Fibroblast of lung (primary cell): ENCODE measurements around the gene CD5L. TPM values are rescaled to one million over a fixed set of nuclear protein-coding genes. Genes with fewer than 3 reads are reported as not detected.

ENCODE experiments used
- DNase-seq, 2 donors: peaks; one replicate each; pipeline versions ENCODE4 v3.0.0 to v3.0.0-alpha.2; 2010; ENCODE audit warnings: low read depth in 2 of 2
- H2AFZ ChIP-seq: 2 replicates; pipeline ENCODE4 v1.5.1; 2012; ENCODE audit warnings: low read length, control low read depth, inconsistent platforms
- H3K27ac ChIP-seq: 2 replicates; pipeline ENCODE4 v1.5.1; 2011; ENCODE audit warnings: low read length, control low read depth; ENCODE audit not compliant: insufficient read depth
- H3K27me3 ChIP-seq: 2 replicates; pipeline ENCODE4 v1.5.1; 2011; ENCODE audit warnings: mild to moderate bottlenecking, low read length; ENCODE audit not compliant: control insufficient read depth, insufficient read depth
- H3K36me3 ChIP-seq: 2 replicates; pipeline ENCODE4 v1.5.1; 2011; ENCODE audit warnings: low read length; ENCODE audit not compliant: control insufficient read depth, insufficient read depth
- H3K4me1 ChIP-seq: 2 replicates; pipeline ENCODE4 v1.5.1; 2011; ENCODE audit warnings: low read length; ENCODE audit not compliant: control insufficient read depth, insufficient read depth; ENCODE audit errors: extremely low read depth
- H3K4me2 ChIP-seq: 2 replicates; pipeline ENCODE4 v1.5.1; 2011; ENCODE audit warnings: low read length, control low read depth; ENCODE audit not compliant: insufficient read depth; ENCODE audit errors: extremely low read depth
- H3K4me3 ChIP-seq, 4 experiments: fragments of 200-600 bp in 1 of 4; sonication (generic) in 1 of 4; replicated peaks in 1 of 4; 2 replicates each; pipeline ENCODE4 v1.5.1; 2011 to 2016; ENCODE audit warnings: low read length in 4 of 4, low read depth in 3 of 4, mild to moderate bottlenecking in 3 of 4, control low read depth in 2 of 4, inconsistent platforms in 1 of 4, mixed read lengths in 1 of 4; ENCODE audit not compliant: insufficient read depth in 1 of 4; ENCODE audit errors: control extremely low read depth in 1 of 4
- H3K79me2 ChIP-seq: 2 replicates; pipeline ENCODE4 v1.5.1; 2012; ENCODE audit warnings: mild to moderate bottlenecking, low read length, inconsistent platforms; ENCODE audit not compliant: control insufficient read depth, insufficient read depth
- H3K9ac ChIP-seq: 2 replicates; pipeline ENCODE4 v1.5.1; 2011; ENCODE audit warnings: mild to moderate bottlenecking, low read length, control low read depth; ENCODE audit not compliant: insufficient read depth
- H3K9me3 ChIP-seq: 2 replicates; pipeline ENCODE4 v1.5.1; 2012; ENCODE audit warnings: low read depth, low read length; ENCODE audit not compliant: control insufficient read depth, insufficient read depth
- H4K20me1 ChIP-seq: 2 replicates; pipeline ENCODE4 v1.5.1; 2011; ENCODE audit warnings: low read length; ENCODE audit not compliant: control insufficient read depth, insufficient read depth; ENCODE audit errors: extremely low read depth
- CTCF ChIP-seq, 2 donors: IDR thresholded peaks in 1 of 2; conservative IDR thresholded peaks in 1 of 2; 1 replicate in 1 of 2; 2 replicates in 1 of 2; pipeline ENCODE4 v1.5.1; 2011 to 2012; ENCODE audit warnings: low read length in 2 of 2, control low read depth in 1 of 2, inconsistent platforms in 1 of 2, low read depth in 1 of 2, mild to moderate bottlenecking in 1 of 2
- EZH2 ChIP-seq: IDR thresholded peaks from 2 replicates; pipeline ENCODE4 v1.5.1; 2012; ENCODE audit warnings: low read length, control low read depth, mild to moderate bottlenecking; ENCODE audit errors: missing control alignments
- polyA plus RNA-seq, 2 donors: library from polyadenylated mRNA; depleted of rRNA in 1 of 2; stranded (reverse) in 1 of 2; unstranded in 1 of 2; fragments of >200 nt; gene quantifications; 2 replicates each; pipeline ENCODE4 v1.2.1, GENCODE V29; 2011 to 2012; ENCODE audit warnings: missing spikeins in 1 of 2
- total RNA-seq: library from RNA; depleted of rRNA; stranded (reverse); fragments of >200 nt; gene quantifications from 2 replicates; pipeline ENCODE4 v1.2.1, GENCODE V29; 2014

CD5L gene
- total and polyA plus RNA-seq, 2 donors (not counting 1 experiment from before 2014, with no cell fraction given): not detected

- H3K4me2 ChIP-seq: no peak overlapping the region
- H3K9me3 ChIP-seq: no peaks in the 10 kb centered on the region
- no peaks in the 10 kb centered on the region for H4K20me1 ChIP-seq
- DNase-seq: peak; percentile 36 to 56
- H3K4me3 ChIP-seq: no peak overlapping the region
- H3K36me3 ChIP-seq: no peaks in the 10 kb centered on the region
- H2AFZ ChIP-seq: no peak overlapping the region
- no peak overlapping the region for H3K9ac ChIP-seq
- no peak overlapping the region for H3K27ac ChIP-seq
- TF ChIP-seq EZH2 (no peak), CTCF (conservative IDR thresholded peaks at IDR 0.05 in 1 of 2, IDR thresholded peaks at IDR 0.05 in 1 of 2; ENCODE audit: low read depth in 1 of 2, low read length in 2 of 2) (peak; percentile 33 to 38)
- H3K4me1 ChIP-seq: no peaks in the 10 kb centered on the region
- H3K27me3 ChIP-seq: no peaks in the 10 kb centered on the region
- no peaks in the 10 kb centered on the region for H3K79me2 ChIP-seq
These were observed 36.5 kb upstream of the CD5L start for GRCh38 chr1:157878059-157878458.

- no peak for TF ChIP-seq EZH2
- TF ChIP-seq CTCF (conservative IDR thresholded peaks at IDR 0.05 in 1 of 2, IDR thresholded peaks at IDR 0.05 in 1 of 2; ENCODE audit: low read depth in 1 of 2, low read length in 2 of 2): no peak
- no peak overlapping the region for H3K4me3 ChIP-seq
- H4K20me1 ChIP-seq: no peaks in the 10 kb centered on the region
- H3K27ac ChIP-seq: no peak overlapping the region
- no peaks in the 10 kb centered on the region for H3K79me2 ChIP-seq
- no peak overlapping the region for H3K9ac ChIP-seq
- no peaks in the 10 kb centered on the region for H3K9me3 ChIP-seq
- H3K4me1 ChIP-seq: no peaks in the 10 kb centered on the region
- H3K36me3 ChIP-seq: no peaks in the 10 kb centered on the region
- no peak overlapping the region for H2AFZ ChIP-seq
- no peaks in the 10 kb centered on the region for H3K27me3 ChIP-seq
- H3K4me2 ChIP-seq: no peak overlapping the region
- DNase-seq: no peak
These were observed 28.9 kb upstream of the CD5L start for GRCh38 chr1:157870490-157870889.

GRCh38 chr1:157868654-157869053 is 27.0 kb upstream of the CD5L start:
- no peaks in the 10 kb centered on the region for H4K20me1 ChIP-seq
- no peak for DNase-seq
- no peaks in the 10 kb centered on the region for H3K36me3 ChIP-seq
- no peaks in the 10 kb centered on the region for H3K9me3 ChIP-seq
- no peak overlapping the region for H3K27ac ChIP-seq
- H3K79me2 ChIP-seq: no peaks in the 10 kb centered on the region
- no peak overlapping the region for H2AFZ ChIP-seq
- H3K9ac ChIP-seq: no peak overlapping the region
- H3K27me3 ChIP-seq: no peaks in the 10 kb centered on the region
- H3K4me2 ChIP-seq: no peak overlapping the region
- TF ChIP-seq EZH2 (no peak), CTCF (conservative IDR thresholded peaks at IDR 0.05 in 1 of 2, IDR thresholded peaks at IDR 0.05 in 1 of 2; ENCODE audit: low read depth in 1 of 2, low read length in 2 of 2) (no peak)
- no peak overlapping the region for H3K4me3 ChIP-seq
- no peaks in the 10 kb centered on the region for H3K4me1 ChIP-seq
